Stimulated activated CD8-positive, alpha-beta memory T cell treated with anti-CD3 and anti-CD28 coated beads, Interleukin-2, amount 100 ng/mL, for 48 hours (primary cell): ENCODE data around the gene FAM9C.
A peak's percentile ranks its signal among the peaks of the same experiment; 100 is the strongest.
"Not testable (repeated sequence)": the region's sequence is repeated elsewhere in the genome, so short reads cannot be mapped to it uniquely, and the experiment has no call there.

Source experiments
- DNase-seq, 2 donors: peaks; one replicate each; pipeline ENCODE4 v3.0.0-alpha.2; 2020; ENCODE audit warnings: low read depth in 2 of 2

Gene FAM9C

DNA sequence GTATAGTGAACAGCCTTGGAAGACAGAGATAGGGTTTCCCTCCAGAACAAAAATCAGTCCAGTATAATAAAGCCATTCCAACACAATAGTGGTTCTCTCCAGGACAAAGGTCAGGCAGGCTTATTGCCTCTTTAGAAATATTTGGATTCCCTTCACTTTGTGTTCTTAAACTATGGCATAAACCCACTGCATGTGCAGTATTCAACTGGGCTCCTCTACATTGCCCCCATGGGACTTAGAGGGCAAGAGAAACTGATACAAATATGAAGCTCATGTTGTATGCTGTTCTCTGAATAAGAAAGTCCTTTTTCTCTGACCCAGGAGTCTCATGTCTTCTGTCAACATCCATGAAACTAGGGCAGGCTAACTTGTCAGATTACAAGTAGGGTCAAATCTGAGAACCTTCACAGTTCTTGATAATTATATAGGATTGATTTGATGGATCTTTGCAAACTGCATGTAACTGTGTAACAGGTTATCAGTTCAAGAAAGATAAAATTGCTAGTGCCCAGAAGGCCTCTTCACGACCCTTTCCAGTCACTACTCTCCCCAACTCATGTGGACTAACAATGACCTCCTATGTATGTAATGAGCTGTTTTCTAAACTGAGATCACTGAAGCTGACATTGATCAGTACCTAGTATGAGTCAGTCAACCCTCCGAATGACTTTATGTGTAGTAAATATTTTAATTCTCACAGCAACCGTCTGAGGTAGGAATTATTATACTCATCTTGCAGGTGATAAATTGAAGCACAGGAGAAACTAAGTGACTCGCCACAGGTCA is 31.9 kb upstream of the FAM9C start:
- DNase-seq: no peak

DNA sequence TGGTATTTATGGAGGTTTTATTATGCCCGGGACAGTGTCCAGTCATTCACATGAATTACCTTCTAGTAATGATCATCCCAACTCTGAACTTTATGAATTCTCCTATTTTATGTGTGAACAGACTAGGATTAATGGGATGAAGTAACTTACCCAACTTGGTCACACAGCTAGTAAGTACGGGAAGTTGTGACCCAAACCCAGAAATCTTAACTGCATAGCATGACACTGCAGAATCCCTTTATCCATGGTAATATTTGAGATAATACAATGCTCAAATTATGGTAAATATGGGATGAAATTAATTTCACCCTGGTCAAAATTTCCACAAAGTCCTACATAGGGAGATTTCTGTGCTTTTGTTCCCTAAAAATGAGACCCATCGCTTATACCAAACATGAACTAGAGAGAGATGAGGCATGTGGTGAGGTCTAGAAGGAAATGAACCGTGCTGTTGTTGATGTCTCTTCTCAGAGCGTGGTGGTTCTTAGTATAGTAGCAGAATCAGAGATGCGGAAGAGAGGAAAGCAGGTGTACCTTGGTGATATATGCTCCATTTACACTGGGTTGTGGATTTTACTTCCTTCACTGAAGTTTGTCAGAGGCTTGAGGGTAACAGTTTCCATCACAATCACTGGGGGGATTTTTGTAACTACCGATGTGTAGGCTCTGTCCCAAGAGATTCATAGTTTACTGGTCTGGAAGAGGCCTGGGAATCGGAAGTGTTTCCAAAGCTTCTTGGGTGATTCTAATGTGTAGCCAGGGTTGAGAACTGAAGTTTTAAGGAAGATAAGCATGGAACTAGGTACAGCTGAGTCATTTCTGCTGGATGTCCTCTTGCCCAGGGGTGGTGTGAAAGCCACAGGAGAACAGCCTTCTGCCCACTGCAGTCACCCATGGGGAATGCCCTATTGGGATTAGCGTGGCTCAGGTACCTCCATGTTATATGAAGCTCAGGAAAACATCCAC is 30.2 kb upstream of the FAM9C start:
- no peak for DNase-seq

DNA sequence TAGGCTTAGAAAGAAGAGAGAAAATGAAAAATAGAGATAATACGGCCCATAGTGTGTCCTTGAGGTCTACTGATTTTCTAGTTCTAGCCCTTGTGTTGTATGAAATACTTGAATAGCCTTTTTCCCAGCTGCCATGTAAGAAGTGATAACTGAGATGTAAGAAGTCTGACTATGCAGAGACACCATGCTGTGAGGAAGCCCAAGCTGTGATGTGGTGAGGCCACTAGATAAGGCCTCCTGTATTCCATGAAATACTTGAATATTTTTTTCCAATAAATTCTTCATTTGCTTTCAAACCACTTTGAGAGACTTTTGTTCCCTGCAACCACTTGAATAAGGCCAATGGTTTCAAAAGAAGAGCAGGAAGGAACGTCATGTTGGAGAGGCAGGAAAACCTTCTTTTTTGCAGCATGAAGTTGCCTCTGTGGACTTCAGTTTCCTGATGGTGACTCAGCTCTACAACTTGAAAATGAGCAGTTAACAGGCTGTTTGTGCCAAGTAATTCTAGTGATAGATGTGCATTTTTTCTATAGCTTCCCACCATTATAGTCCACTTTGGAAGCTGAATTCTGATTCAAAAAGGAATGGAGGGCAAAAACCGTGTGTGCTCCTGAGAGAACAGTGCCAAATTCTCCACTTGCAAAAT is 25.5 kb upstream of the FAM9C start:
- DNase-seq: no peak

DNA sequence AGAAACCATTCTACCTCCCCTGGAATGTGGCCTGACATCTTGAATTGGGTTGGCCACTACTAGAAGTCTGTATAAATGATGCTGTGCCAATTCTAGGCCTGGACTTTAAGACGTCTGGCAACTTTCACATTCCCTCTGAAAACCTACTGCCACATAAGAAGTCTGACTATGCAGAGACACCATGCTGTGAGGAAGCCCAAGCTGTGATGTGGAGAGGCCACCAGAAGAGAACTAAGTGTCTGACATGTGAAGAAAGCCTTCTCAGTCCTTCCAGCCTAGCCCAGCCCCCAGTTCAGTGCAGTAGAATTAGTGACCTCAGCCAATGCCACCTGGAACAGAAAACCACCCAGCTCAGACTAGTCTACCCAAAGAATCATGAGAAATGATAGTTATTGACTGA is 24.2 kb upstream of the FAM9C start:
- DNase-seq: no peak

DNA sequence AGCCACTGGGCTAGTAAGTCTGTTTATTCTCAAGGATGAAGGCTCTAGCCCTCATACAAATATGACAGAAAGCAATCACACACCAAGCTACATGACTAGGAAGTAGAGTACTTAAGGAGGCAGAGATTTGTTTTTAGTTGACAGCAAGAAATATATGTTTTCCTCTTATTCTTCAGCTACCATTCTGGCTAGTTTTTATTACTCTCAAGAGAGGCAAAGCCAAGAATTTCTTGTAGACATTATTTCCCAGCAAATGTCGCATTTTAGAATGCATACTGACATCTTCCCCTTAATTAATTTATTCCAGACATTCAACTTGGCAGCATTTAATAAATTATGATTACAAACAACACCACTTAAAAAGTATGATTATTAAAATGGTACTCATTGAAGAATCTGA is 23.4 kb upstream of the FAM9C start:
- DNase-seq: no peak

DNA sequence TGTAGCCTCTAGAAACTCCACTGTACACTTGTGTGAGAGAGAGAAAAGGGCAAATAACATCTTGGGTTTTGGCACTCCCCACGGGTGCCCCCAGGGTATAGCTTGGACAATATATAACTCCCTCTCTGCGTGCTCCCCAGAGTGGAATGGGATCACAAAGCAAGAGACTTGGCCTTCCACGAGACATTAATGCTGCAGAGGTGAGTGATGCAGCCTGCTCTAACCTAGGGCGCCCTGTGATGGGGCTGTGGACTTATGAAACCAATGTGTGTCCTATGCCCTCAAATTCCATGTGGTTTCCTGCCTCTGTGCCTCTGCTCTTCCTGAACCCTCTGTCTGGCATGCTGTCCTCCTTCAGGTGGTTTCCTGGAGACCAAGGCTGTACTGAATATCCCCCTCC is 22.0 kb upstream of the FAM9C start:
- no peak for DNase-seq

DNA sequence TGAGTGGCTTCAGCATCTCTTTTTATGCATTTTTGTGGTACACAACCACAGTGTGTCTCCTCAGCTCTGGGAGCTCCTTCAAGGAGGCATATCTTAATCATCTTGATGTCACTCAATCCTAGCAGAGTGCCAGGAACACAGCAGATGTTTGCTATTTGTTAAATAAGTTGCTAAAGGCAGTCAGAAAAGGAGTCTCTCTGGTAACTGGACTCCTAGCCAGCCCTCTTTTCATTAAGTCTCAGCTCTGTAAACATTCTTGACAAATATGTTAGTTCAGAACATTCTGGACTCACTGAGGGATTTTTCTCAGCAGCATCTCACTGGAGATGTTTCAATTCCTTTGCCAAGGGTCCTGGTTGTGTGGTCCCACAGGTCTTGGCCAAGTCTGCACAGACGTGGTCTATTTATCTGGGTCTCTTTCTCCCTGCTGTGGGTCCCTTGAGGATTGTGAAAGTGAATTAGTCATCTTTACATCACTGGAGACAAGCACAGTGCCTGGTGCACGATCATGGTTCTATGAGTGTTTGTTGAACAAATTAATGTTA is 20.3 kb upstream of the FAM9C start:
- DNase-seq: no peak

DNA sequence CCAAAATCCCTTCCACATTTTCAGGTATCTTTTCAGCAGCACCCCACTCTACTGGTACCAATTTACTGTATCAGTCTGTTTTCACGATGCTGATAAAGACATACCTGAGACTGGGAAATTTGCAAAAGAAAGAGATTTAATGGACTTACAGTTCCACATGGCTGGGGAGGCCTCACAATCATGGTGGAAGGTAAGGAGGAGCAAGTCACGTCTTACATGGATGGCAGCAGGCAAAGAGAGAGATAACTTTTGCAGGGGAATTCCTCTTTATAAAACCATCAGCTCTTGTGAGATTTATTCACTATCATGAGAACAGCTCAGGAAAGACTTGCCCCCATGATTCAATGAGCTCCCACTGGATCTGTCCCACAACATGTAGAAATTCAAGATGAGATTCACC is 18.7 kb upstream of the FAM9C start:
- not testable (repeated sequence) for DNase-seq

DNA sequence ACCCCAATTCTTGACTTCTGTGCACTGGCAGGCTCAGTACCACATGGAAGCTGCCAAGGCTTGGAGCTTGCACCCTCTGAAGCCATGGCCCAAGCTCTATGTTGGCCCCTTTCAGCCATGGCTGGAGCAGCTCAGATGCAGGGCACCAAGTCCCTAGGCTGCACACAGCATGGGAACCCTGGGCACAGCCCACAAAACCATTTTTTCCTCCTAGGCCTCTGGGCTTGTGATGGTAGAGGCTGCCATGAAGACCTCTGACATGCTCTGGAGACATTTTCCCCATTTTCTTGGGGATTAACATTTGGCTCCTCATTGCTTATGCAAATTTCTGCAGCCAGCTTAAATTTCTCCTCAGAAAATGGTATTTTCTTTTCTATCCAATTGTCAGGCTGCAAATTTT is 17.9 kb upstream of the FAM9C start:
- not testable (repeated sequence) for DNase-seq

DNA sequence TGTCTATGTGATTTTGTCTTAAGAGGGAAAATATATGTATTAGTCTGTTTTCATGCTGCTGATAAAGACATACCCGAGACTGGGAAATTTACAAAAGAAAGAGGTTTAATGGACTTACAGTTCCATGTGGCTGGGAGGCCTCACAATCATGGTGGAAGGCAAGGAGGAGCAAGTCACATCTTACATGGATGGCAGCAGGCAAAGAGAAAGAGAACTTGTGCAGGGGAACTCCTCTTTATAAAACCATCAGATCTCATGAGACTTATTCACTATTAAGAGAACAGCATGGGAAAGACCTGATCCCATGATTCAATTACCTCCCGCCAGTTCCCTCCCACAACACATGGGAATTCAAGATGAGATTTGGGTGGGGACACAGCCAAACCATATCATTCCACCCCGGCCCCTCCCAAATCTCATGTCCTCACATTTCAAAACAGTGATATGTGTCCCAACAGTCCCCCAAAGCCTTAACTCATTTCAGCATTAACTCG is 16.8 kb upstream of the FAM9C start:
- DNase-seq: not testable (repeated sequence)

DNA sequence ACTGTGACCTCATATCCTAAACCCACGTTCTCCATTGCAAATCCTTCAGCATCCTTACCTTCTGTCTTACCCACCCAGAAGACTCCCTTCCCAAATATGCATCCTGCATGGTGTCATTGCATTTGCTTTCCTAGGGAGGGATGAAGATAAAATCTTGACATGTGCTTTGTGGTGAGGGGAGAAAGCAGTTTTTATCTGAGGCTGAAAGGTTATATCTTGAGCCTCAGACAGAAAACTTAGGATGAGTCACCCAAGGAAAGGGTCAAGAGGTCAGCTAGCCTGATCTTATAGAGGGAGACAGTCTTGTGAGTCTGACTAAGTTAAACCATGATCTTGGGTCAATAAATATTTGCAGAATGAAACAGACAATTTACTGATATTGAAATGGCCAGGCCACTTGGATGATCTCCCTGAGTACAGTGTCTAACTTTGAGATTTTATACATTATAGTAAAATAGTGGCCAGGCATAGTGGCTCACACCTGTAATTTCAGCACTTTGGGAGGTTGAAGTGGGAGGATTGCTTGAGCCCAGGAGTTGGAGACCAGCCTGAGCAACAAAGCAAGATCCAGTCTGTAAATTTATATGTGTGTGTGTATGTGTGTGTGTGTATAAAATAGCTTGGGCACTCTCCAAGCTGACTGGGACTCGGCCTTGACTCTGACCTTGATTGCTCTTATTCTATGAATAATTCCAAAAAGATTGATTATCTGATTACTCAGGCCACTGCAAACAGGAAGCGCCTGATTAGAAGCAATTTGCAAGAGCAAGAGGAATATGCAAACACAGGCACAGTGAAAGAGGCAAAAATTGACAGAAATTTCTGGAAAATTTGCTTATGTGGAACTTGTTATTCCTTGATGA is 15.4 kb upstream of the FAM9C start:
- no peak for DNase-seq

DNA sequence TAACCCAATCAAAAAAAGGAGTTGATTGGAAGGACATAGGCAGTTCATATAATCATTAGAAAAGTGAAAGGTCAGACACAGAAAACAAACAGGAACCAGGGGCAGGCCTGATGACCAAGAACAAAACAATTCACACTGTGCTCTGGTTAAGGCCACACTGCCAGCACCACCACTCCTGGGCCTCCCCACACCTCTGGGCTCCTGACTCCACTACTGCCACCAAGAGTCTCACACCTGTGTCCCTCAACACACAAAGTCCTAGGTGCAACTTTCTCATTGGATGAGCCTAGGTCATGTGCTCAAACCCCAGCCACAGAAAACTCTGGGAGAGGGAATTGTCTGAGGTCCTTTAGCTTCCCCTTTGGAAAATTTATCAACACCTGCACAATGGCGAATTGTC is 11.1 kb upstream of the FAM9C start:
- no peak for DNase-seq

DNA sequence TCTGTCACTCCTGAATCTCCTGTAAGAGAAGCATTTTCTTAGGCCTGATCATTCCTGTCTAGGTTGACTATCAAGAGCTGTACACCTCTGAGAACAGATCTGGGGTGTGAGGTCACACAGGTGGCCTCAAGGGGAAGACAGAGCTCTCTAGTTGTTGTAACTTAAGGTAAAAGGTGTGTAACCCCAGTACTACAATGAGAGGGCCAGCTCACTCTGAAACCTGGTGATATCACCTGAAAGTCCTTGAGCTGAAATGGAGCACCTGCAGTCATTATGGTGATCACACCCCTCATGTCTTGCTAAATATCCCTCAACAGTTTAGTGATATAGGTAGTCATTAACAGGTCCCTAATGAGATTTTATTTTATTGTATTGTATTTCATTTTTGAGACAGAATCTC is 8.8 kb upstream of the FAM9C start:
- no peak for DNase-seq

DNA sequence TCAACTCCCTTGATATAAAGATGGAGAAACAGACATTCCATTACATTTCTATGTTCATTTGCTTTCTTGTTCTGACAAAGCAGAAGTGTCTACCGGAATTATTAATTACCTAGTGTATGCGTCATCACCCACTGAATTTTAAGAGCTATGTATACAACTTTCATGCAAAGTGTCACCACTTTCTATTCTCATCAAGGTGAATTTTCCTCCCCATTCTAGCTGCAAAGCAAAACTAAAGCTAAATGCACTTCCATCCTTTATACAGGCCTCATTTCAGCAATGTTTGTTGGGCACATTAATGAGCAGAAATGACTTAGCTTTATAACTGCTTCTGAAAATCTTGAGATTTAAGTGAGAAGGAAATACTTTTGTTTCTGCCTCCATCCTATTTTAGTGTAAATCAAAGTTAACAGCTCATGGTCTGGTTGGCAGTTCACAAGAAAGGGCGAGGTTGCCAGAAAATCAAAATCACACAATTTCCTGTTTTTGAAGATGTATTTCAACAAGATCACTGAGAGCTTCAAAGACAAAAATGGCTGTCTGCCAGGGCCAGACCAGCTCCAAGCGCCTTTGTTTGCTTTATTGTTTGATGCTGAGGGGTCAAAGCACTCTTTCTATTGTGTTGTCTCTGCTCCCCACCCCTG is 7.2 kb upstream of the FAM9C start:
- DNase-seq: no peak

DNA sequence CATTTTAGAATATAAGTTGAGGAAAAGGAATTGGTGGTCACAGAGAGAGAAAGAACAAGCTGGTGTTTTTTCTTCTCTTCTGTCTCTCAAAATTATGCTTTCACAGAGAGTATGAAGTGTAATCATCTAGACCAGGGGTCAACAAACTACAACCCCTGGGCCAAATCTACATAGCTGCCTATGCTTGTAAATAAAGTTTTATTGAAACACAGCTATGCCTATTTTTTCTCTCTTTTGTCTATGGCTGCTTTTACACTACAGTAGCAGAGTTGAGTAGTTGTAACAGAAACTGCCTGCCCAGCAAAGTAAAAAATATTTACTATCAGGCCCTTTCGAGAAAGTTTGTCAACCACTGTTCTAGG is 6.7 kb upstream of the FAM9C start:
- no peak for DNase-seq

DNA sequence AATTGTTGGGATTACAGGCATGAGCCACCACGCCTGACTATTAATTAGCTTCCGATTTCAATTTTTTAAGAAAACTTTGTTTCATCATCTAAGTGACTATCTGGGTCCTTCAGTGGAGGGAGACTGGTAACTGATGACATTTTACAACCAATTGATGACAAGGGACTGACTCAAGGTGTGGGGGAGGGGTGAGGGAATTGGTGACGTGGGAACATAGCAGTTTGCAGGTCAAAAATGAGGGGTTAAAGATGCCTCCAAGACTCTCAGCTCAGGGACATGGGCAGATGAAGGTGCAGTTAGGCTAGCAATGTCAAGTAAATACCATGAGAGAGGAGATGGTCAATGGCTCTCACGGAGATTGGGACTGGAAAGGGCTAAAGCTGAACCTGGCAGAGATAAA is 5.7 kb upstream of the FAM9C start:
- peak in 1 of 2 donors; percentile 3 for DNase-seq

DNA sequence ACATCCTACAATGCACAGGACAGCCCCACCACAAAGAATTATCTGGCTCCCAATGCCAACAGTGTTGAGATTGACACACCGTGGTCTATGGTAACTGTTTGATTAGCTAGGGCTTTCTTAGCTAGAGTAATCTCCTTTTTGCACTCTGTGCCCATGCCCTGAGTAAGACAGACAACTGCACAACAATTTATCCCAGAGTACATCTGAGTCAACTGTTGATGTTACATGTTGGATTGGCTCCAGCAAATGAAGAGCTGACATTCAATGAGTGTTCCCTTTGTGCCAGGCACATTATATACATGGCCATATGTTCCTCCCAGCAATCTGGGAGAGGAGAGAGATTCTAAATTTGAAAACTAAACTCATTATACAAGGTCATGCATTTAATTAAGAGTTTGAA is 3.9 kb upstream of the FAM9C start:
- no peak for DNase-seq

DNA sequence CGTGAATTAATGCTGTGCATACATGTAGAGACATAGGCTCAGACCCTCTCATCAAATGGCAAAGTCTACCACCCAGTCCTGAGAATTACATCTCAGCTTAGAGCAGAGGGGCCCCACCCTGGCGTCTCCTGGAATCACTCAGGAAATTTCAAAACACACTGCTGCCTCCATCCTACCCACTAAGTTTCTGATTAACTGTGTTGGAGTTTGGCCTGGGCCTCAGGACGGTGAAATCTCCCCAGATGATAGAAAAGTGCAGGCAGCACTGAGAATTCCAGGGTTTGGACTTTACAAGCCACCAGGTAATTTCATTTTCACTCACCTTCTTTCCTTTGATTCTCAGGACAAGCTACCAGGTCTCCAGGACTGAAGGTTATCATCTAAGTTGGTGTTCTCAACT is 3.3 kb upstream of the FAM9C start:
- no peak for DNase-seq

DNA sequence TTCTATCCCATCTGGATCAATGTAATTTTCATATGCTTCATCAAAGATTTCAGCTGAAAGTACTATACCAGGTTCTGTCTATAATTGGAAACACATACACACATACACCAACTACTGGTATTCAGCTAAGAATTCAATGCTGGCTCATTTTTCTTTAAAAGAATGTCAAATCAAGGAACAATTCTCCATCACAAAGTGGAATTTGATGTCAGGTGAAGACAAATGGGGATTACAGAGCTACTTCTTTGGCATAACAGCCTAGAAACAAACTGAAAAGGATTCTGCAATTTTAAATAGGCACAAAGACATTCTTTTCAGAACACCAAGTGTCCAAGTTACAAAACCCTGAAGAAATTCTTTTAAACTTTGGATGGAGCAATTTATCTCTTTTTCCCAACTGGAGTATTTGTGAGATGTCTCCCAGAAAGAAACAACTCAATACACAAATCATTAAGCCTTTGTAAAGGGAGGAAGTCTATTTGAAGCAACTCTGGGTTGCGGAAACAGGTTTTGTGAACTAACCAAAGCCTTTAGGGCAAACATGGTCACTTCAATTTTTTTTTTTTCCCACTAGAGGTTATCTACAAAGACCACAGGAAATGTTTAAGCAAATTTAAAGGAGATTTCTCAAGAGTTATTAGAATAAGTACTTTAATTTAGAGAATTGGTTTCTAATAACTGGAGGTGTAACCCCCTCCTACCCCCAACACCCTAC is 1.9 kb upstream of the FAM9C start:
- no peak for DNase-seq

DNA sequence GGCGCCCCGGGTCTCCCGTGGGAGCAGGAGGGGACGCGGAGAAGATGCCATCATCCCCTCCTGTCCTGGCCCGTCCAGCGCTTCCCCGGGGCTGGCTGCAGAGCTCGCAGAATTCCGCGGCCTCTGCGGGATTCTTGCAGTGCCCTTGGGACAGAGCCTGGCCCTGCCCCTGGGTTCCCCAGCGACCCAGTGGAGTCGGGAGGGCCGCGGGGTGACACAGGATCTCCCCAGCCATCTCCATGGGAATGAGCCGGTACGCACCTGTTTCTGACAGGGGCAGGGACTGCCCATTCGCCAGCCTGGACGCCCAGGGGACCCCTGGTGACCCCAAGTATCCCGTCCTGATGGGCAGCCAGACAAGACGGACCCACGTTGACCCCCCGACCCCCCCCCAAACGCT is 482 bp downstream of the FAM9C start:
- DNase-seq: no peak
